Thyroid gland (tissue), 4 donors: ENCODE measurements around the gene ZMYM4.

Experiments
- CTCF ChIP-seq, 6 experiments: fragments of 200-600 bp in 3 of 6; fragments of 450-650 bp in 3 of 6; sonication (generic) in 3 of 6; IDR thresholded peaks; one replicate each; pipeline ENCODE4 v1.5.1; 2016 to 2019; ENCODE audit warnings: antibody characterized with exemption in 6 of 6, mild to moderate bottlenecking in 2 of 6, inconsistent platforms in 1 of 6, moderate library complexity in 1 of 6
- POLR2A ChIP-seq, 2 donors: fragments of 450-650 bp; IDR thresholded peaks; one replicate each; pipeline ENCODE4 v1.6.1; 2017; ENCODE audit warnings: antibody characterized with exemption in 2 of 2, mild to moderate bottlenecking in 2 of 2, moderate library complexity in 1 of 2

GRCh38 chr1:35340519-35340918 is 72.0 kb downstream of the ZMYM4 start:
- TF ChIP-seq CTCF (IDR thresholded peaks at IDR 0.05) (no peak), POLR2A (IDR thresholded peaks at IDR 0.05) (no peak)
